Fibroblast of lung (primary cell): Measurements from ENCODE around the gene FREM2. TPM values are rescaled to one million over a fixed set of nuclear protein-coding genes. Genes with fewer than 3 reads are reported as not detected.

Source experiments
- DNase-seq, 2 donors: peaks; one replicate each; pipeline versions ENCODE4 v3.0.0 to v3.0.0-alpha.2; 2010; ENCODE audit warnings: low read depth in 2 of 2
- H2AFZ ChIP-seq: 2 replicates; pipeline ENCODE4 v1.5.1; 2012; ENCODE audit warnings: low read length, control low read depth, inconsistent platforms
- H3K27ac ChIP-seq: 2 replicates; pipeline ENCODE4 v1.5.1; 2011; ENCODE audit warnings: low read length, control low read depth; ENCODE audit not compliant: insufficient read depth
- H3K27me3 ChIP-seq: 2 replicates; pipeline ENCODE4 v1.5.1; 2011; ENCODE audit warnings: mild to moderate bottlenecking, low read length; ENCODE audit not compliant: control insufficient read depth, insufficient read depth
- H3K36me3 ChIP-seq: 2 replicates; pipeline ENCODE4 v1.5.1; 2011; ENCODE audit warnings: low read length; ENCODE audit not compliant: control insufficient read depth, insufficient read depth
- H3K4me1 ChIP-seq: 2 replicates; pipeline ENCODE4 v1.5.1; 2011; ENCODE audit warnings: low read length; ENCODE audit not compliant: control insufficient read depth, insufficient read depth; ENCODE audit errors: extremely low read depth
- H3K4me2 ChIP-seq: 2 replicates; pipeline ENCODE4 v1.5.1; 2011; ENCODE audit warnings: low read length, control low read depth; ENCODE audit not compliant: insufficient read depth; ENCODE audit errors: extremely low read depth
- H3K4me3 ChIP-seq, 4 experiments: fragments of 200-600 bp in 1 of 4; sonication (generic) in 1 of 4; replicated peaks in 1 of 4; 2 replicates each; pipeline ENCODE4 v1.5.1; 2011 to 2016; ENCODE audit warnings: low read length in 4 of 4, low read depth in 3 of 4, mild to moderate bottlenecking in 3 of 4, control low read depth in 2 of 4, inconsistent platforms in 1 of 4, mixed read lengths in 1 of 4; ENCODE audit not compliant: insufficient read depth in 1 of 4; ENCODE audit errors: control extremely low read depth in 1 of 4
- H3K79me2 ChIP-seq: 2 replicates; pipeline ENCODE4 v1.5.1; 2012; ENCODE audit warnings: mild to moderate bottlenecking, low read length, inconsistent platforms; ENCODE audit not compliant: control insufficient read depth, insufficient read depth
- H3K9ac ChIP-seq: 2 replicates; pipeline ENCODE4 v1.5.1; 2011; ENCODE audit warnings: mild to moderate bottlenecking, low read length, control low read depth; ENCODE audit not compliant: insufficient read depth
- H3K9me3 ChIP-seq: 2 replicates; pipeline ENCODE4 v1.5.1; 2012; ENCODE audit warnings: low read depth, low read length; ENCODE audit not compliant: control insufficient read depth, insufficient read depth
- H4K20me1 ChIP-seq: 2 replicates; pipeline ENCODE4 v1.5.1; 2011; ENCODE audit warnings: low read length; ENCODE audit not compliant: control insufficient read depth, insufficient read depth; ENCODE audit errors: extremely low read depth
- CTCF ChIP-seq, 2 donors: IDR thresholded peaks in 1 of 2; conservative IDR thresholded peaks in 1 of 2; 1 replicate in 1 of 2; 2 replicates in 1 of 2; pipeline ENCODE4 v1.5.1; 2011 to 2012; ENCODE audit warnings: low read length in 2 of 2, control low read depth in 1 of 2, inconsistent platforms in 1 of 2, low read depth in 1 of 2, mild to moderate bottlenecking in 1 of 2
- EZH2 ChIP-seq: IDR thresholded peaks from 2 replicates; pipeline ENCODE4 v1.5.1; 2012; ENCODE audit warnings: low read length, control low read depth, mild to moderate bottlenecking; ENCODE audit errors: missing control alignments
- polyA plus RNA-seq, 2 donors: library from polyadenylated mRNA; depleted of rRNA in 1 of 2; stranded (reverse) in 1 of 2; unstranded in 1 of 2; fragments of >200 nt; gene quantifications; 2 replicates each; pipeline ENCODE4 v1.2.1, GENCODE V29; 2011 to 2012; ENCODE audit warnings: missing spikeins in 1 of 2
- total RNA-seq: library from RNA; depleted of rRNA; stranded (reverse); fragments of >200 nt; gene quantifications from 2 replicates; pipeline ENCODE4 v1.2.1, GENCODE V29; 2014

Gene FREM2
- total and polyA plus RNA-seq, 2 donors (not counting 1 experiment from before 2014, with no cell fraction given), result under 0.01 TPM

DNA sequence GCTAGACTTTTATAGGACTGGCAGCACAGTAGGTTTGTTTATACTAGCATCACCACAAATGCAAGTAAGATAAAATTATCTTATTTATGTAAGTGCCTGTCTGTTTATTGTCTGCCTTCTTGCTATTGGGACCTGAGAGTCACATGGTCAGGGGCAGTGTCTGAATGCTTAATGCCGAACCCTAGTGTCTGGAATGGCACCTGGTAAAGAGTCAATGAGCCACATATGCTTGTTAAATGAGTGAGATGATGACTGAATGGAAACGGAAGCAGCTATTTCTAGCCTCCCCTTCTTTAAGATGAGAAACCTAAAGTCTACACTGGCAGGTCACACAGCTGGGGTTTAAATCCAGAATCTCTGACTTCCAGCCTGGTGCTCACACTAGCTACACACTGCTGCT, 211.6 kb downstream of the FREM2 start:
- Histone ChIP-seq H3K79me2 (no peaks in the 10 kb centered on the region), H3K9me3 (no peaks in the 10 kb centered on the region), H3K4me1 (no peaks in the 10 kb centered on the region), H2AFZ (no peak overlapping the region), H4K20me1 (no peaks in the 10 kb centered on the region), H3K4me2 (no peak overlapping the region), H3K27ac (no peak overlapping the region), H3K27me3 (no peaks in the 10 kb centered on the region), H3K9ac (no peak overlapping the region), H3K4me3 (no peak overlapping the region), H3K36me3 (no peaks in the 10 kb centered on the region)
- TF ChIP-seq CTCF (conservative IDR thresholded peaks at IDR 0.05 in 1 of 2, IDR thresholded peaks at IDR 0.05 in 1 of 2; ENCODE audit: low read depth in 1 of 2, low read length in 2 of 2), result no peak
- TF ChIP-seq EZH2, result no peak
- no peak for DNase-seq

DNA sequence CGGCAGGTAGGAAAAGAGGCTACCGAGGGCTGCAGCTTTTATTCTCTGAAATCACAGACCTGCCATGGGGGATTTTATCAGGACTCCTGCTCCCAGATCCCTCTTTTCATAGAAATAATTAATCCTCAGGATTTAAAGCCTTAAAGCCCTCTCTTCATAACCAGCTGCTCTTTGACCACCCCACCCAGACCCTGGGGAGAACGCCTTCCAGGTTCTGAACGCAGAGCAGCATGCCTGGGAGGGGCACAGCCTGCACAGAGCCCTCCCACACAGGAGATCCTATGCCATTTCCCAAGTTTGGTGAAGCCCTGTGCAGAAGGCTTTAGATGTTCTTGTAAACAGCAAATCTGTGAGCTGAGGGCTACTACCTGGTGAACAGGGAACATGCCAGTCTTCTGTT, 212.7 kb downstream of the FREM2 start:
- Histone ChIP-seq H4K20me1 (no peaks in the 10 kb centered on the region), H2AFZ (no peak overlapping the region), H3K27me3 (no peaks in the 10 kb centered on the region), H3K4me1 (no peaks in the 10 kb centered on the region), H3K36me3 (no peaks in the 10 kb centered on the region), H3K9ac (no peak overlapping the region), H3K27ac (no peak overlapping the region), H3K4me2 (no peak overlapping the region), H3K79me2 (no peaks in the 10 kb centered on the region), H3K4me3 (no peak overlapping the region), H3K9me3 (no peaks in the 10 kb centered on the region)
- TF ChIP-seq CTCF (conservative IDR thresholded peaks at IDR 0.05 in 1 of 2, IDR thresholded peaks at IDR 0.05 in 1 of 2; ENCODE audit: low read depth in 1 of 2, low read length in 2 of 2), result no peak
- TF ChIP-seq EZH2, result no peak
- DNase-seq, result no peak

DNA sequence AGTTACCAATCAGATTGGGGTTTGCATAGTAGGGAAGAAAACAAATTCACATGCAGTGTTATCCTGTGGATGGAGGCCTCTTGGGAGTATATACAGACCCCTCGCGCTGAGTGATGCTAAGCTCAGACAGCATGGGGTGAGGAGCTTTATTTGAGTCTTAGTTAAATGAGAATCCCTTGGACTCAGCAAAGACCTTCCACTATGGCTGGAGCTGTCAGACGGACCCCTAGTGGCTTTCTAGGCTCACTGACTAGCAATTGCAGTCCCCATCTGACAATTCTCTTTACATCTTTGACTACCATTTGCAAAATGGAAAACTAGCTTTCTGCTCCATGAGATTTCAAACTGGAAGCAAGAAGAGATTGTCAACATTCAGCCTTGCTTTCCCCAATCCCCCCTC, 213.3 kb downstream of the FREM2 start:
- H3K27me3 ChIP-seq, result no peaks in the 10 kb centered on the region
- H3K79me2 ChIP-seq, result no peaks in the 10 kb centered on the region
- TF ChIP-seq CTCF (conservative IDR thresholded peaks at IDR 0.05 in 1 of 2, IDR thresholded peaks at IDR 0.05 in 1 of 2; ENCODE audit: low read depth in 1 of 2, low read length in 2 of 2) (peak in 1 of 2 donors; percentile 15), EZH2 (no peak)
- no peak overlapping the region for H2AFZ ChIP-seq
- no peak overlapping the region for H3K9ac ChIP-seq
- H3K36me3 ChIP-seq, result no peaks in the 10 kb centered on the region
- no peak overlapping the region for H3K27ac ChIP-seq
- H3K9me3 ChIP-seq, result no peaks in the 10 kb centered on the region
- H3K4me3 ChIP-seq, result no peak overlapping the region
- no peak for DNase-seq
- no peaks in the 10 kb centered on the region for H3K4me1 ChIP-seq
- no peak overlapping the region for H3K4me2 ChIP-seq
- no peaks in the 10 kb centered on the region for H4K20me1 ChIP-seq
